SK-N-SH (cell line): Measurements from ENCODE around the gene KCNIP4.

Experiments
- GABPA ChIP-seq: IDR thresholded peaks from 2 replicates; pipeline ENCODE4 v1.4.0; 2012; ENCODE audit warnings: low read depth, mild to moderate bottlenecking
- MEF2A ChIP-seq: IDR thresholded peaks from 2 replicates; pipeline ENCODE4 v1.4.0; 2012; ENCODE audit warnings: low read depth, borderline replicate concordance
- RAD21 ChIP-seq: IDR thresholded peaks from 2 replicates; pipeline ENCODE4 v1.6.1; 2012; ENCODE audit warnings: mild to moderate bottlenecking, low read length
- RCOR1 ChIP-seq: fragments of 150-350 bp; IDR thresholded peaks from 2 replicates; pipeline ENCODE4 v1.6.1; 2017; ENCODE audit warnings: antibody characterized with exemption, low read length
- RFX5 ChIP-seq: IDR thresholded peaks from 2 replicates; pipeline ENCODE4 v1.6.1; 2012; ENCODE audit warnings: mild to moderate bottlenecking, improper control_type of control experiment, low read length
- TAF1 ChIP-seq: IDR thresholded peaks from 2 replicates; pipeline ENCODE4 v1.6.1; 2012; ENCODE audit warnings: low read depth, mild to moderate bottlenecking, low read length, moderate library complexity, borderline replicate concordance
- TEAD4 ChIP-seq: IDR thresholded peaks from 2 replicates; pipeline ENCODE4 v1.4.0; 2012; ENCODE audit warnings: mild to moderate bottlenecking, borderline replicate concordance; ENCODE audit not compliant: insufficient read depth
- YY1 ChIP-seq: IDR thresholded peaks from 2 replicates; pipeline ENCODE4 v1.4.0; 2012; ENCODE audit warnings: low read depth, mild to moderate bottlenecking
- TF ChIP-seq, protein P1 (sequence below): IDR thresholded peaks from 2 replicates; pipeline ENCODE4 v1.4.0; 2012; ENCODE audit warnings: low read depth
- TF ChIP-seq, protein P2 (sequence below): fragments of 150-350 bp; IDR thresholded peaks from 2 replicates; pipeline ENCODE4 v1.6.1; 2016; ENCODE audit warnings: mild to moderate bottlenecking, low read depth, low read length
- TF ChIP-seq, protein P3 (sequence below): fragments of 200-600 bp; sonication (generic); IDR thresholded peaks from 2 replicates; pipeline ENCODE4 v1.6.1; 2017; ENCODE audit warnings: antibody characterized with exemption, mild to moderate bottlenecking, moderate library complexity
- TF ChIP-seq, protein P4 (sequence below): IDR thresholded peaks from 2 replicates; pipeline ENCODE4 v1.6.1; 2012; ENCODE audit warnings: mild to moderate bottlenecking, low read depth, low read length, moderate library complexity

DNA sequence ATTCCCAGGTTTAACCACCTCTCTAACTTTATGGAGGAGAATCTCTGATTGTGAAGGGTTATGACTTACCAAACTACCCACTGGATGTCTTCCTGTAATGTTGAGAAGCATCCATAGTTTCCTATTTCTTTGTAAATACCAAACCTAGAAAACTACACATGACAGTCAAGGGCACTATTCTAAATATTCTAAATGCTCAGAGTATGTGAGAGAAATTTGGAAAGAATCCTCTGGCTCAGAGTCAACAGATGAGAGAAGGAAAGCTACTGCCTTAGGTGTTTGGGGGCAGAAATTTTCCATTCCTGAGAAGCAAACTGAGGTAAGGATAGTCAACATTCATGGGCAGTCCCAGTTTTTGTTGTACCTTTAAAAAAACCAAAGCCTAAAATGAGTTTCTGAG, 155.8 kb downstream of the KCNIP4 start:
- TF ChIP-seq, protein P1, sequence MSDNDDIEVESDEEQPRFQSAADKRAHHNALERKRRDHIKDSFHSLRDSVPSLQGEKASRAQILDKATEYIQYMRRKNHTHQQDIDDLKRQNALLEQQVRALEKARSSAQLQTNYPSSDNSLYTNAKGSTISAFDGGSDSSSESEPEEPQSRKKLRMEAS: no peak
- TF ChIP-seq GABPA: no peak
- TF ChIP-seq, protein P2, sequence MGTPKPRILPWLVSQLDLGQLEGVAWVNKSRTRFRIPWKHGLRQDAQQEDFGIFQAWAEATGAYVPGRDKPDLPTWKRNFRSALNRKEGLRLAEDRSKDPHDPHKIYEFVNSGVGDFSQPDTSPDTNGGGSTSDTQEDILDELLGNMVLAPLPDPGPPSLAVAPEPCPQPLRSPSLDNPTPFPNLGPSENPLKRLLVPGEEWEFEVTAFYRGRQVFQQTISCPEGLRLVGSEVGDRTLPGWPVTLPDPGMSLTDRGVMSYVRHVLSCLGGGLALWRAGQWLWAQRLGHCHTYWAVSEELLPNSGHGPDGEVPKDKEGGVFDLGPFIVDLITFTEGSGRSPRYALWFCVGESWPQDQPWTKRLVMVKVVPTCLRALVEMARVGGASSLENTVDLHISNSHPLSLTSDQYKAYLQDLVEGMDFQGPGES: no peak
- TF ChIP-seq, protein P3, sequence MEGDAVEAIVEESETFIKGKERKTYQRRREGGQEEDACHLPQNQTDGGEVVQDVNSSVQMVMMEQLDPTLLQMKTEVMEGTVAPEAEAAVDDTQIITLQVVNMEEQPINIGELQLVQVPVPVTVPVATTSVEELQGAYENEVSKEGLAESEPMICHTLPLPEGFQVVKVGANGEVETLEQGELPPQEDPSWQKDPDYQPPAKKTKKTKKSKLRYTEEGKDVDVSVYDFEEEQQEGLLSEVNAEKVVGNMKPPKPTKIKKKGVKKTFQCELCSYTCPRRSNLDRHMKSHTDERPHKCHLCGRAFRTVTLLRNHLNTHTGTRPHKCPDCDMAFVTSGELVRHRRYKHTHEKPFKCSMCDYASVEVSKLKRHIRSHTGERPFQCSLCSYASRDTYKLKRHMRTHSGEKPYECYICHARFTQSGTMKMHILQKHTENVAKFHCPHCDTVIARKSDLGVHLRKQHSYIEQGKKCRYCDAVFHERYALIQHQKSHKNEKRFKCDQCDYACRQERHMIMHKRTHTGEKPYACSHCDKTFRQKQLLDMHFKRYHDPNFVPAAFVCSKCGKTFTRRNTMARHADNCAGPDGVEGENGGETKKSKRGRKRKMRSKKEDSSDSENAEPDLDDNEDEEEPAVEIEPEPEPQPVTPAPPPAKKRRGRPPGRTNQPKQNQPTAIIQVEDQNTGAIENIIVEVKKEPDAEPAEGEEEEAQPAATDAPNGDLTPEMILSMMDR: no peak
- no peak for TF ChIP-seq MEF2A
- TF ChIP-seq, protein P4, sequence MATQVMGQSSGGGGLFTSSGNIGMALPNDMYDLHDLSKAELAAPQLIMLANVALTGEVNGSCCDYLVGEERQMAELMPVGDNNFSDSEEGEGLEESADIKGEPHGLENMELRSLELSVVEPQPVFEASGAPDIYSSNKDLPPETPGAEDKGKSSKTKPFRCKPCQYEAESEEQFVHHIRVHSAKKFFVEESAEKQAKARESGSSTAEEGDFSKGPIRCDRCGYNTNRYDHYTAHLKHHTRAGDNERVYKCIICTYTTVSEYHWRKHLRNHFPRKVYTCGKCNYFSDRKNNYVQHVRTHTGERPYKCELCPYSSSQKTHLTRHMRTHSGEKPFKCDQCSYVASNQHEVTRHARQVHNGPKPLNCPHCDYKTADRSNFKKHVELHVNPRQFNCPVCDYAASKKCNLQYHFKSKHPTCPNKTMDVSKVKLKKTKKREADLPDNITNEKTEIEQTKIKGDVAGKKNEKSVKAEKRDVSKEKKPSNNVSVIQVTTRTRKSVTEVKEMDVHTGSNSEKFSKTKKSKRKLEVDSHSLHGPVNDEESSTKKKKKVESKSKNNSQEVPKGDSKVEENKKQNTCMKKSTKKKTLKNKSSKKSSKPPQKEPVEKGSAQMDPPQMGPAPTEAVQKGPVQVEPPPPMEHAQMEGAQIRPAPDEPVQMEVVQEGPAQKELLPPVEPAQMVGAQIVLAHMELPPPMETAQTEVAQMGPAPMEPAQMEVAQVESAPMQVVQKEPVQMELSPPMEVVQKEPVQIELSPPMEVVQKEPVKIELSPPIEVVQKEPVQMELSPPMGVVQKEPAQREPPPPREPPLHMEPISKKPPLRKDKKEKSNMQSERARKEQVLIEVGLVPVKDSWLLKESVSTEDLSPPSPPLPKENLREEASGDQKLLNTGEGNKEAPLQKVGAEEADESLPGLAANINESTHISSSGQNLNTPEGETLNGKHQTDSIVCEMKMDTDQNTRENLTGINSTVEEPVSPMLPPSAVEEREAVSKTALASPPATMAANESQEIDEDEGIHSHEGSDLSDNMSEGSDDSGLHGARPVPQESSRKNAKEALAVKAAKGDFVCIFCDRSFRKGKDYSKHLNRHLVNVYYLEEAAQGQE: no peak
- TF ChIP-seq YY1: no peak
- no peak for TF ChIP-seq RCOR1
- TF ChIP-seq TAF1: no peak
- TF ChIP-seq RAD21: no peak
- TF ChIP-seq RFX5: no peak
- TF ChIP-seq TEAD4: no peak
